GM11168 (cell line): Measurements from ENCODE around the gene GALNT18.
"Not testable (repeated sequence)": the region's sequence is repeated elsewhere in the genome, so short reads cannot be mapped to it uniquely, and the experiment has no call there.

ENCODE experiments used
- in situ Hi-C: fragments of 300-500 bp; cut with MboI; formaldehyde crosslinking; loops from one replicate; pipeline ENCODE4 v1.12.0; 2022; ENCODE audit warnings: low sequenced_read_pairs; ENCODE audit not compliant: unreplicated experiment

The GALNT18 gene

DNA sequence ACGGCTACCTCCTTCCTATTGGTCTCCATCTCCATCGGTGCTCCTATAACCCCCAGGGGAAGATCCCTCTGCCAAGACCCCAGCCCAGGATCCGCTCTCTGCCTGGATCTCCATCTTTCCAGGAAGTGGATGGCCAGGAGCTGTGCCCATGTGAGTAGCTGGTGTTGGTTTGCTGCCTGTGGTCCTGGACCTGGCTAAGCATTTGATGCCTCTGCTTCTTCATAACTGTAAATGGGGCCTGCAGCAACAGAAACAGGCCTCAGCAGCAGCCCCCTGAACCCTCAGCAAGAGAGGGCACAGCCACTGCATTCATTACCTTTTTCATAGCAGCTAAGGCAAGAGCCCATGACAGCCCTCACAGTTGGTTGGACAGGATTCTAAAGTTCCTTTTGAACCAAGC, 242.1 kb downstream of the GALNT18 start:
- in situ Hi-C loops, result no loop called here

DNA sequence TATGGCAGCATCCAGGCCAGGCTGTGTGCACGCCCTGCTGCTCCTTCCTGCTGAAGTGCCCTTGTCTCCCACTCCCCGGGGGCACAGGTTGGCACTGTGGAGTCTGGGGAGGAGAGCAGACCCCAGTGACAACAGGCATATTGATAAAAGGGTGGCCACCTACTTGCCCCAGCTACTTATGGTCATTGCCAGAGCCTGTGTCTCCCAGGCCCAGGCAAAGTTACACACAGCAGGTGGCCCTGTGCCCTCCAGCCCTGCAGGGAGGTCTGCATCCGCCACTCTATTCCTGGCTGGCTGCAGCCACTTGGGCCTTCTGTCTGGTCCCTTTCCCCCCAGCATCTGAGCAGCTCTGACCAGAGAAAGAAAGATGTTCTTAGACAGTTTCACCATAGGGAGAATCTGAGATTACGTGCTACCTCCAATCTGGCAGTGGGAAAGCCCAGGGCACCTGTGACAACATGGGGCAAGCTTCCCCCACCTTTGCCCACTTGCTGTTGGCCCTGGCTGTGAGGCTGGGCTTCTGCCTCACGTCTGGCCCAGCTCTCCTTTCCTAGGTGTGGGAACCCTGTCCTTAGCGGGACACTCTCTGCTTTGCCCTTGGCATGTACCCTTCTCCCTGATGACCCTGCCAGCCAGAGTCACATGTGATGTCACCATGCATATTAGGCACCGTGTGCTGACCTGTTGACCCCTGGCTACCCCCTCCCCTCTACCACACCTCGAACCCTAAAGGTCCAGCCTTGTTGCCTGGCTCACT, 243.4 kb downstream of the GALNT18 start:
- in situ Hi-C loops, result no loop called here

DNA sequence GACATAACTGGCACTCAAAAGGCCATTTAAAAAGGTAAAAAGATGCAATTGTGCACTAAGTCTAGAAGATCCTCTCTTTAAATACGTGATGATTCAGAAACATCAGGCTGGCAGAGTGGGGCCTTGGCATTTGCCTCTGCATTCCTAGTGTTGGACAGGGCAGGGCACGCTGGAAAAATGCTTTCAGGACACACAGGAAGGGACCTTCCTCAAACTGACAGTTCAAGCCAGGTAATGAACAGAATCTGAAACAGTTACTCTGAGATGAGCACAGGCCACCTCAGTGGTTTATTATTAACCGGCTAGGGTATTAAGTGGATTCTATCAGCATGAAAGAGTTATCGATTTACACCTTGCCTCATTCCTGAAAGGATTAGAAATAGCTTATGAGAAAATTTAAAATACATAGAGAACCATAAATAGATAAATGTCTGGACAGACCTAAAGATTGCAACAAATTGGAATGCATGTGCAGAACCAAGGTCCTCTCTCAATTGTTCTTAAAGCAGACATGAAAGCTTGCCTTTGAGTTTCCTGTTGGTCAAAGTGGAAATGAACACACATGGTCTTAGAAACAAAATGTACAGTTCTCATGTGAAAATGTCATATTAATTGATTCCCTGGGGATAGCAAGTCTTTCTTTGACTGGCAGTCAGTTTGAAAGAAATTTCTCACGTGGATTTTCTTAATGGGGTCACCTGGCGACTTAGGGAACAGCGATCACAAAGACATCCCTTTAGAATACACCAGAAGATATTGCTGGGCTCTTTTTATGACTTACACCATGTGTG, 247.3 kb downstream of the GALNT18 start:
- in situ Hi-C loops, result no loop called here

DNA sequence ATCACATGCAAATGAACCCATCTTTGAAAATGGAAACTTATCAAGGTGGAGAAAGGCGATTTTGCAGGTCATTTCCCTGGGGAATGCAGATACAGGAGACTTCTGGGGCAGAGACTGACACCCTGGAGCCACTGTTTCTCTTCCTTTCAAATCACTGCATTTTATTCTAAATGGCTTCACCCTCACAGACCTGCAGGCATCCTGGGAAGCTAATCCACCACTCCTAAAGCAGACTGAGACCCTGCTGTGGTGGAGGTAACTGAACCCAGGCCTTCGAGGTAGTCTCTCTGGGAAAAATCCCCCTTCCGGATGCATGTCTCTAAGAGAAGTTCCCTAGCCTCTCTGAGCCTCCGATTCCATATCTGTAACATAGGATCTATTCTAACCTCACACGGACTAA, 247.9 kb downstream of the GALNT18 start:
- in situ Hi-C loops, result no loop called here

DNA sequence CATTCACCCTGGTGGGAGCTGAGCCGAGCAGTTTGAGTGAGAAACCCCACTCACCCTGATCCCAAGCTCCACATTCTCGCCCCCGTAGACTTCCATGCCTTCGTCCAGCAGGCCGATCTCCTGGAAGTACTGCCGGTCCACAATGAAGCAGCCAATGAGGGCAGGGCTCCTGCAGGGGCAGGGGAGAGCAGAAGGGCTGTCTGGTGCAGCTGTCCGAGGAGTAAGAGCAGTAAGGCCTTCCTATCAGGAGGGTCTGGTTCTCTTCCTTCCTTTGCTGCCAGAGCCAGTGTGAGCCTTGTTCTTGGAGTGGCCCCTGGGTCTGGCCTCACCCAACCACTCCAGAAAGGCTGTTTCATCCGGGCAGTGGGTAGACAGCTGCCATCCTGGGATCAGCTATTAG, 249.3 kb downstream of the GALNT18 start:
- in situ Hi-C loops, result no loop called here

DNA sequence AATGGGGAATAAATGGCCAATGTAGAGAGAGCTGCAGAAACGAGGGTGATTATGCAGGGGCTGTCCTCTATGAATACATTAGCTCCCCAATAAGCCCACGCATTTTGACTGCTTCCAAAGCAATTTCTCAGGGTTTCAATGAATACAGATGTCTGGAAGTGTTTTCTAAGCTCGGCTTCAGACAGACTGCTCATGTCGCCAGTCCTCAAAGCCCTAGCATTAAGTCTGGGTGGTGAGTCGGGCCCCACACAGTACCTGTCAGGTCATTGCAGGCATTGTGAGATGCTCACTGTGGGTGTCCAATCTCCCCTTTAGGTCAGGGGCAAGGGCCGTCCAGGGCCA, 250.9 kb downstream of the GALNT18 start:
- in situ Hi-C loops, result no loop called here

DNA sequence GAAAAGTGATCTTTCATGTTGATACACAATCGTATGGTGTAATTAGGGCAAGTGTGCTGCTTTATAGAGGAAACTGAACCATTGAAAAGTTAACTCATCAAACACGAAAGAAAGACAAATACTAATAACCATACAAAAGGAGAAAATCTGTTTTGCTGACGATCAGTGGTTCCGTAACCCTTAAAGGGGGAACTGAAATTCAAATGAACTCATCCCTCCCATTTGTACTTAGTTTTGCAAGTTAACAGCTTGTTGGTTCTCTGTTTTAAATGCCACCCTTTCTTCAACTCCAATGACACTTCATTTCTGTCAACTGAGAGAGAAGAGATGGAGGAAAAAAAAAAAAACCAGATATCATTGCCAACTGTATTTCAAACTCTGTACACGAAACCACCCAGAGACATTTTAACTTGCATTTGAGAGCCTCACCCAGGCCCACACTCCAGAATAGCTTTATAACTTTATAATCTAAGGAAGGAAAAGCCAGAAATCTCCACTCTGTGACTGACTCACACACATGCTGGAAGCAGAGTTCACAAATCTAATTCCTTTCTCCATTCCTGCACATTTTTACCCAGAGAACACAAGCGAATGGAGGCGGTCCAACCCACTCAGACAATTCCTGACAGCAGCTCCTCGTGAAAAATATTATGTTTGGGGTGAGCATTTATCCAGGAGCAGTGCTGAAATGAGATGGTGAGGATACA, 251.4 kb downstream of the GALNT18 start:
- in situ Hi-C loops, result no loop called here

DNA sequence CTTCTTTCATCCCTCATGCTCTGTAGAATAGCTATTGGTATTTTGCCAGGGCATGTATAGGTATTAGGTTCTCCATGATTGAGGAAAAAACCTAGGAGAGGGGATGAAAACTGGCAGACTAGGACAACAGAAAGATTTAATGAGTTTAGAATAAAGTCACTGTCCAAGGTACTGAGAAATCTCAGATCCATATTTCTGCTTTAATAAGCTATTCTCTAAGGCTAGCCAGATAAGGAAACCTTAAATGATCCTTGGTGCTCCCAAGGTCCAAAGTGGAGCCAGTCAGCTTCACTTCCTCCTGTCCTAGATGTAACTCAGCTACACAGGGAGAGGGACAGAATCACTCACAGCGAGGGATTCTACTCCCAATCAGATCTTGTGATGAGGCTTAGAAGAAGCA, 255.0 kb downstream of the GALNT18 start:
- in situ Hi-C loops, result no loop called here

DNA sequence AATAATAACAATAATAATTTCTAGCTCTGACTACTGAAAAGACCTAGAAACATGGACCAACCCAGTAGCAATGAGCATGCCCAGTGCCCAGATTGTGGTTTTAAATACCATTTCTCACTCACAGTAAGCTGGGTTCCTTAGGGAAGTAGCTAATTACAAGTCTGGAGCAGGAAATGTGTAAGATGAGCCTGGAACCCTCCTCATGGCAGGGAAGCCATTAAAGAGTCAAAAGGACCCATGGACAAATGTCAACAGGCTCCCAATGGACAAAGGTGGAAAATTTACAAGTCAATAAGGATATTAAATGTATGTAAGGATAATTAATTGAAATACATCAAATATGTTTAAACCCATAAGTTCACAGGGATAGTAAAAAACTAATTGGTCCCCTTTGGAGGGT, 258.1 kb downstream of the GALNT18 start:
- in situ Hi-C loops, result no loop called here

DNA sequence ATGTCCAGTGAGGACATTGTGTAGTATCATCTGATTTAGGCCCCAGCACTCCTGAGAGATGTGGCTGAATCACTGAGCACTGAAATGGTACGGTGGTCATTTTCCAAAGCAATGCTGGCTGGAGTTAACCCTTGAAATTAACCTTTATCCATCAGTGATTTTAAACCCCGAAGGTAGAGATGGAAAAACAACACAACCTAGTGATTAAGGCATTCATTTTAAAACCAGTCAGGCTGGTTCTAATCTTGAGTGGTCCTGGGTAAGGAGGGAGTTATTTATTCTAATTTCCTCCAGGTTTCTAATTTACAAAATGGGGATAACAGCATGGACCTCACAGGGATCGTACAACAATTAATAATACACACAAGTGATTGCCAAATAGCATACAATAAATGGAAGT, 262.2 kb downstream of the GALNT18 start:
- in situ Hi-C loops, result no loop called here

DNA sequence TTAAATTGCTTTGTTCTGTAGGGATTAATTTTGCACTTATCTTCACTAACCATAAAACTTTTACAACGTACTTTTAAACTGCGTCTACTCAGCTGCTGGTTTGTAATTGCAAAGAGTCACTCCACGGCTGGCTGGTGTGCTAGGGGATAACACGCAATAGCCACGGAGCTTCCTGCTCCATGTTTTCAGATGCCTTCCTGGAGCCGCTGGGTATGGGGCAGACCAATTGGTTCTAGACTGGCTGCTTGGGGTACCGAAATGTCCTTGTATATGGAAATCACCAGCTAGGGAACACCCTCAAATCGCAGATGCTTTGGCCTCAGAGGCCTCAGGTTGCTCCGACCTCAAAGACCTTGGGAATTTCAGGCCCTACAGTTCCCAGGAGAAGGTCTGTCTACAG, 265.0 kb downstream of the GALNT18 start:
- in situ Hi-C loops, result no loop called here

DNA sequence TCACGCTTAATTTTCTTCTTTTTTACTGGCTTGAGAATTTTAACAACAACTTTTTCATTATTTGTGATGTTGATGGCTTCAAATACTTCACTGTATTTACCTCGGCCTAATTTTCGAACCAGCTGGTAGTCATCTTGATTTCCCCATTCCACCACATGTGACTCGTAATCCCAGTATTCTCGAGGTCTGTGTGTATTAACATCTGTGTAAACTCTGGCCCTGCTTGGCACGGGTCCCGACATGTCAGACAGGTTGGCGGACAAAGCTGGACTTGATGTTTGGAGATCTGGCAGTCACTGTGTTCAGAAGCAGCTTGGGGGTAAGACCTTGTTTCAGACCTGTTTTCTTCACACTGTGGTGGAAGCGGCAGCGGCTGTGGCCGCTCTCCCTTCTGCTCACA, 268.9 kb downstream of the GALNT18 start, which contains the start of gene CSNK2A3:
Gene CSNK2A3 (minus strand): TSS at position 373 of the 400 bp plus-strand sequence. CDS start 131 bp downstream, at position 242.
- in situ Hi-C loops, result not testable (repeated sequence)

DNA sequence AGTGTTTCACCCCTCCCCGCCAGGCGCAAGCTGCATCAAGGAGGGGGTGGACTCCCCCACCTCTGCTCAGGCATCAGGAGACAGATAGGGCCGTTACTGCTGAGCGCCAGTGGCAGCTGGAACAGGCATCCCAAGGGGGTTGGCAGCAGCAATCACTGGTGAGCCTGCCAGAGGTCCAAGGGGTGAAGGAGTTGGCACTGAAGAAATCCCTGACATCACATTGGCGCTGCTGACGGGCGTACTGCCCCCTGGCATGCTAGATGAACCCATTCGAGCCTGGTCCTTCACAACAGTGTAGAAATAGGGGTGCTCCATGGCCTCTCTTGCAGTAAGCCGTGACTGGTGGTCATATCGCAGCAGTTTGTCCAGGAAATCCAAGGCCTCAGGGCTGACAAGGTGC, 270.0 kb downstream of the GALNT18 start:
- in situ Hi-C loops, result not testable (repeated sequence)

DNA sequence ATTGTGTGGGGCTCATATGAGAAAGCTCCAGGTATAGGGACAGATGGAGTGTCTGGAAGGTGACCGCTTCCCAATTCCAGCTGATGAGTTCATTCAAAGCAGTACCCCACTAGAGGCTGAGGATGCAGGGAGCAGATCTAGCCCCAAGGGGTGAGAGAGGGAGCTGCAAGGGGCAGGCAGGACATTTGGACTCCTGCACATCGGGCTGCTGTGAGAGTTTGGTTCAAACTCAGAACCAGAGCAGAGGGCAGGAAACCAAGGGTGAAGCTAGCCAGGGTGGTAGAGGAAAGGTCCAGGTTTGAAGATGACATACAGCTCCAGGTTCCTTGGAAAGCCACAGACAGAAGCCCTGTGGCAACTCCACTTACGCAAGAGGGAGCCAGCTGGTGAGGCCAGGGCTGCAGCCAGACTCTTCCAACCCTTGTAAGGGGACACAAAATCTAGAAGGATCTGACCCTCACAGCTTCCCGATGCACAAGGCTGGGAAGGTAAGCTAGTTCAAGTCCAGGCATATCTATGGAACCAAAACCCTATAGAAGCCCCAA, 270.7 kb downstream of the GALNT18 start:
- in situ Hi-C loops, result no loop called here

DNA sequence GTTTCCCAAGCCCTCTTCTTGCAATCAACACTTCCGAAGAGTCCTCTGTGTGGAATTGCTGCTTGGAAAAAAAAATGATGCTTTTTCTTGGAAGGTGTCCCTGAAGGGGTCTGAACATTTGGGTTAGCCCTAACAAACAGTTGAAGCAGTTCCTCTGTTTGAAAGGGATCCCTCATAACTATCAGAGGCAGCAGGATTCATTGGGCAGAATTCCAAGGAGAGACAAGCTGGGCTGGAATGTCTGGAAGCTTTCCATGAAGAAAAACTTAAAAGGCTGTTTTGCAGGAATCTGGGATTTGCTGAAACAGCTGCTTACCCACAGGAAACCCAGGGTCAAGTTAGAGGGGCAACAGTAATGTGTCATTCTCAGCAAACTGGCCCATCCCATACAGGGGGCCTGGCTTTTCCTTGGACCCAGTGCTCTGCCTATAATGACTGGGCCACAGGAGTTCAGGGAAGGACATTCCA, 271.9 kb downstream of the GALNT18 start:
- in situ Hi-C loops, result no loop called here

DNA sequence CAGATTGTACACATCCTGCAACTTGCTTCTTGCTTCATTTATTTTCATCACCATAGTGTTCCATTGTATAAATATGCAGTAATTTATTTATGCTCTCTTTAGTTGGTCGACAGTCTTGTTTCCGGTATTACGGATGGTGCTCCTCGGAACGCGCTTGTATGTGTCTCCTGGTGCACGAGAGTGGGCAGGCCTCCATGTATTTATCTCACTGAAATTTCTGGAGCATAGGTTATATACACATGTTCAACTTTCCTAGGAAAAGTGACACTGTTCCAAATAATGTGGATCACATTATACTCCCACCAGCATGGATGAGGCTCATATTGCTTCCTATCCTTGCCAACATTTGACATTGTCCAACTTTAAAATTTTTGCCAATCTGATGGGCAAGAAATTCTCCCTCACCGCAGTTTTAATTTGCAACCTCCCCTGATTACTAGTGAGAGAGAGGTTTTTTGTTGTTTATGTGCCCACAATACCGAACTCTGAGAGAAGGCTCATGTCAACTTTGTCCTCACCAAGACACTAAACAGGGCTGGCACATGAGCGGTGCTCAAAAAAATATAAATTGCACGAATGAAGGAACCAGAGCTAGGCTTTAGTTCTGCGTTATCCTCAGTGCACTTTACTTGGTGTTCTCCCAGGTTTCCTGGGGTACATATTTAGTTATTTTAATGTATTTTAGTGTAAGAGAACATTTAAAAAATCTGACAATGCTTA, 272.5 kb downstream of the GALNT18 start:
- in situ Hi-C loops, result no loop called here

DNA sequence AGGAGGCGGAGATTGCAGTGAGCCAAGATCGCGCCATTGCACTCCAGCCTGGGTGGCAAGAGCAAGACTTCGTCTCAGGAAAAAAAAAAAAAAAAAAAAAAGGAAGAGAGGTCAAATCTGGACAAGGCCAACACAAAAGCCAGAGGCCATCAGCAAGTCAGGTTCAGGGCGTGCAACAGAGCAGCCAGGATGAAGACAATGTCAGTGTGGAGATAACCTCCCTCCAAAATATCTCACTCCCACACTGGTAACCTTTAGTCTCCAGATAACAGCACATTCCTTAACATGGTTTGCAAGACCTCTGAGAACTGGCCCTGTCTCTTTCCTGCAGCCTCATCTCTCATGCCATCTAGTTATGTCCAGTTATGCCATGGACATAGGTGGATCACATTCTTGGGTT, 273.5 kb downstream of the GALNT18 start:
- in situ Hi-C loops, result no loop called here

DNA sequence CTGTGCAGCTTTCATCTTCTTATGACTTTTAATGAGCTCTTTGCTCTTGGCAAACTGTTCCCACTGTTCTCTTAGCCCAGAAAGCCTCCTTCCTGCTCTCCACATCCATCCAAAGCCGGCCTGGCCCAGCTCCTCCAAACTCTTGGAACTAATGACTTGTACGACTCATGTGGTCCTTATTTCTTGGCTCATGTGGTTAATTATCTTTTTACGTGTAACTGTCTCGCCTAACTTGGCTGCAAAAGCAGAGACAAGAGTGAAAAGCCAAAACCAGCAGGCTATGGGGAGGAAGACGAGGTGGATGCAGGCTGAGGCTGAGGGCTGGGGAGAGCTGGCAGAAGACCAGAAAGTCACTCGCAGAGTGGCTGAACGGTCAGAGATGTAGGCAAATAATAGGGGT, 274.2 kb downstream of the GALNT18 start:
- in situ Hi-C loops, result no loop called here

DNA sequence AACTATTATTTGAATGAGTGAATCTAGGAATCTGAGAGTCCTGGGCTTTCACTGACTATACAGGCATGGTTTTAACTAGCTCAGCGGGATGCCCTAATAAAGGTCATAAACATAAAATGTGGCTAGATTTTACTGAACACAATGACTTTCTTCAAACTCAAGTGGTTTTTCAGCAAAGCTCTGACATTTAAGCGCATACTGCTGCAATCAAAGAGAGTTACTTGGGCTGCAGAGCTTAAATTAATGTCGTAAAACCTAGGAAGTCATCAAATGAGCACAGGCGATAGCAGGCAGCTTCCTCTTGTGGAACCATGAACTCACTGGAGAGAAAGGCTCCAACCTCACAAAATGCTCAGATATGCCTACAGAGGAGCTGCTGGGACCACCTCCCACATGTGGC, 275.5 kb downstream of the GALNT18 start:
- in situ Hi-C loops, result no loop called here

DNA sequence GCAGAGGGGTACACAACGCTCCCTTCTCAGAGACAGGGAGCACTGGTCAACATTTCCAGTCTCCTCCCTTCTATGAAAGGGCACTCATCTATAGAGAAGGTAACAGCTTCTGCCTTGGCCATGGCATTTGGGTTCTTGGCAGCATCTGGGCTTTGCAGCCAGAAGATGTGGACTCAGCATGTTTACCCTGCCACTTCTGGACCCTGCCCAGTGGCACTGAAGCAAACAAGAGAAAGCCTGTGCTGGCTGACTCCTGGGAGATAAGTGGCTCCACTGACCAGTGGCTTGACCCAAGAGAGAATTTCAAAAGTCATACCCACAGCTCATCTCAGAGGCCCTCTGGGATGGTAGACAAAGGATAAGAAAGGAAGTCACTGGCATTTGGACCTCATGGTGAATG, 276.7 kb downstream of the GALNT18 start:
- in situ Hi-C loops, result no loop called here
